Loucy (cell line): ENCODE measurements around the gene P2RX3.

ENCODE experiments used
- H2AFZ ChIP-seq: fragments of 200-600 bp; sonication (generic); 2 replicates; pipeline ENCODE4 v1.6.0; 2016; ENCODE audit warnings: antibody characterized with exemption, mild to moderate bottlenecking, low read length, moderate library complexity
- H3F3A ChIP-seq: fragments of 200-600 bp; 2 replicates; pipeline ENCODE4 v1.6.0; 2016; ENCODE audit warnings: antibody characterized with exemption, low read depth, mild to moderate bottlenecking
- H3K27me3 ChIP-seq: fragments of 200-600 bp; sonication (generic); 2 replicates; pipeline ENCODE4 v1.6.1; 2014; ENCODE audit warnings: low read length, mild to moderate bottlenecking; ENCODE audit not compliant: insufficient read depth, poor library complexity, severe bottlenecking
- H3K36me3 ChIP-seq: fragments of 200-600 bp; sonication (generic); 2 replicates; pipeline ENCODE4 v1.6.1; 2016; ENCODE audit warnings: low read length; ENCODE audit not compliant: insufficient read depth
- H3K4me1 ChIP-seq: fragments of 200-600 bp; sonication (generic); 2 replicates; pipeline ENCODE4 v1.5.1; 2014; ENCODE audit warnings: low read length, mild to moderate bottlenecking; ENCODE audit not compliant: insufficient read depth, poor library complexity, severe bottlenecking
- H3K4me2 ChIP-seq: fragments of 200-600 bp; sonication (generic); 2 replicates; pipeline ENCODE4 v1.6.0; 2014; ENCODE audit warnings: antibody characterized with exemption, low read length, low read depth, mild to moderate bottlenecking; ENCODE audit not compliant: poor library complexity, severe bottlenecking
- H3K4me3 ChIP-seq: fragments of 200-600 bp; sonication (generic); 2 replicates; pipeline ENCODE4 v1.5.1; 2014; ENCODE audit warnings: low read length, mild to moderate bottlenecking, mixed read lengths; ENCODE audit not compliant: poor library complexity, severe bottlenecking
- H3K79me2 ChIP-seq: fragments of 200-600 bp; sonication (generic); 2 replicates; pipeline ENCODE4 v1.6.1; 2014; ENCODE audit warnings: low read length; ENCODE audit not compliant: insufficient read depth
- H3K9ac ChIP-seq: fragments of 200-600 bp; sonication (generic); 2 replicates; pipeline ENCODE4 v1.6.0; 2014; ENCODE audit warnings: mild to moderate bottlenecking, low read depth, low read length, moderate library complexity; ENCODE audit not compliant: poor library complexity, severe bottlenecking
- H3K9me2 ChIP-seq: fragments of 200-600 bp; sonication (generic); replicated peaks from 2 replicates; pipeline ENCODE4 v1.6.1; 2016; ENCODE audit warnings: low read depth, low read length, mixed read lengths
- H3K9me3 ChIP-seq: fragments of 200-600 bp; sonication (generic); 2 replicates; pipeline ENCODE4 v1.6.1; 2014; ENCODE audit warnings: mild to moderate bottlenecking, antibody characterized with exemption, low read length, low read depth; ENCODE audit not compliant: insufficient read depth
- H4K20me1 ChIP-seq: fragments of 200-600 bp; sonication (generic); 2 replicates; pipeline ENCODE4 v1.6.0; 2014; ENCODE audit warnings: antibody characterized with exemption, low read length, mild to moderate bottlenecking; ENCODE audit not compliant: insufficient read depth, poor library complexity, severe bottlenecking
- CTCF ChIP-seq: fragments of 200-600 bp; sonication (generic); conservative IDR thresholded peaks from 2 replicates; pipeline ENCODE4 v1.5.1; 2014; ENCODE audit warnings: mild to moderate bottlenecking, antibody characterized with exemption, low read length
- EZH2phosphoT487 ChIP-seq: fragments of 200-600 bp; IDR thresholded peaks from 2 replicates; pipeline ENCODE4 v1.6.1; 2018; ENCODE audit warnings: antibody characterized with exemption, mild to moderate bottlenecking, moderate library complexity, borderline replicate concordance

The P2RX3 gene

GRCh38 chr11:57419146-57419545, 81.0 kb downstream of the P2RX3 start:
- H4K20me1 ChIP-seq = peaks cover 83% of the 10 kb centered on the region
- no peak overlapping the region for H3K4me2 ChIP-seq
- no peak for TF ChIP-seq EZH2phosphoT487
- TF ChIP-seq CTCF = no peak
- H3K9me3 ChIP-seq = no peaks in the 10 kb centered on the region
- H2AFZ ChIP-seq = no peak overlapping the region
- H3K27me3 ChIP-seq = no peaks in the 10 kb centered on the region
- no peak overlapping the region for H3K4me3 ChIP-seq
- peaks cover 87% of the 10 kb centered on the region for H3K36me3 ChIP-seq
- peaks cover 45% of the 10 kb centered on the region for H3K4me1 ChIP-seq
- H3K79me2 ChIP-seq = peaks cover 96% of the 10 kb centered on the region
- no peaks in the 10 kb centered on the region for H3K9me2 ChIP-seq
- no peak overlapping the region for H3K9ac ChIP-seq
- peaks cover under 1% of the 10 kb centered on the region; the same call in 1 of the 2 replicates for H3F3A ChIP-seq

DNA sequence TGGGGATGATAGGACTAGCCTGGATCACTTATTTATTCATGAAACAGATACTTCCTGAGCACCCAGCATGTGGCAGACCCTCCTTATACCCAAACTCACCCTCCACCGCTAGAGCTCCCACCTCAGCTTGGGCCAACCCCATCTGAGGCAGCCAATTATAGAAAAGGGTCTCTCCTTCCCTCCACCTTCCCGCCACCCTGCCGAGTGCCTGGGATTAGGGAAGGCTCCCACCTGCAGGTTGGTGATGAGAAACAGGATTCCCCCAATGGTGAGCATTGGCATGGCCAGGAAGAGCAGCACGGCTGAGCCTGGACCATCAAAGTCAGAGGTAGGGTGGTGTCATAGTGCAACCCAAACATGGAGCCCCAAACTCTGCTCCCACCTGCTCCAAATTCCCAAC, 82.9 kb downstream of the P2RX3 start:
- Histone ChIP-seq H4K20me1 (peaks cover 79% of the 10 kb centered on the region), H3K79me2 (peaks cover 92% of the 10 kb centered on the region)
- TF ChIP-seq CTCF = no peak
- no peak for TF ChIP-seq EZH2phosphoT487

GRCh38 chr11:57421805-57422204, 83.7 kb downstream of the P2RX3 start:
- peaks cover 92% of the 10 kb centered on the region for H3K79me2 ChIP-seq
- TF ChIP-seq CTCF = no peak
- TF ChIP-seq EZH2phosphoT487 = no peak
- H4K20me1 ChIP-seq = peaks cover 74% of the 10 kb centered on the region
- peak overlapping the region; percentile 96 for H3K4me2 ChIP-seq
- H3K27me3 ChIP-seq = no peaks in the 10 kb centered on the region
- no peak overlapping the region for H2AFZ ChIP-seq
- H3K36me3 ChIP-seq = peaks cover 68% of the 10 kb centered on the region
- H3K9ac ChIP-seq = peak overlapping the region; percentile 98
- H3K4me1 ChIP-seq = peaks cover 50% of the 10 kb centered on the region
- no peaks in the 10 kb centered on the region for H3K9me3 ChIP-seq
- peak overlapping the region; percentile 58 for H3K4me3 ChIP-seq
- H3K9me2 ChIP-seq = no peaks in the 10 kb centered on the region
- peaks cover 10% of the 10 kb centered on the region for H3F3A ChIP-seq

More for the DNA sequence above, 82.9 kb downstream of the P2RX3 start:
- peaks cover 54% of the 10 kb centered on the region for H3K4me1 ChIP-seq
- no peaks in the 10 kb centered on the region for H3K27me3 ChIP-seq
- H3K9me3 ChIP-seq = no peaks in the 10 kb centered on the region
- no peak overlapping the region for H2AFZ ChIP-seq
- H3K4me3 ChIP-seq = peak overlapping the region; percentile 58
- no peaks in the 10 kb centered on the region for H3K9me2 ChIP-seq
- peaks cover 75% of the 10 kb centered on the region for H3K36me3 ChIP-seq
- peaks cover 10% of the 10 kb centered on the region for H3F3A ChIP-seq
- peak overlapping the region; percentile 96 for H3K4me2 ChIP-seq
- H3K9ac ChIP-seq = no peak overlapping the region
